Medulla oblongata (tissue), 1 donor: Measurements from ENCODE around the gene SNX9.

ENCODE experiments used
- DNase-seq: peaks from one replicate; pipeline ENCODE4 v3.0.0-alpha.2; 2015; ENCODE audit errors: extremely low spot score

Gene SNX9

DNA sequence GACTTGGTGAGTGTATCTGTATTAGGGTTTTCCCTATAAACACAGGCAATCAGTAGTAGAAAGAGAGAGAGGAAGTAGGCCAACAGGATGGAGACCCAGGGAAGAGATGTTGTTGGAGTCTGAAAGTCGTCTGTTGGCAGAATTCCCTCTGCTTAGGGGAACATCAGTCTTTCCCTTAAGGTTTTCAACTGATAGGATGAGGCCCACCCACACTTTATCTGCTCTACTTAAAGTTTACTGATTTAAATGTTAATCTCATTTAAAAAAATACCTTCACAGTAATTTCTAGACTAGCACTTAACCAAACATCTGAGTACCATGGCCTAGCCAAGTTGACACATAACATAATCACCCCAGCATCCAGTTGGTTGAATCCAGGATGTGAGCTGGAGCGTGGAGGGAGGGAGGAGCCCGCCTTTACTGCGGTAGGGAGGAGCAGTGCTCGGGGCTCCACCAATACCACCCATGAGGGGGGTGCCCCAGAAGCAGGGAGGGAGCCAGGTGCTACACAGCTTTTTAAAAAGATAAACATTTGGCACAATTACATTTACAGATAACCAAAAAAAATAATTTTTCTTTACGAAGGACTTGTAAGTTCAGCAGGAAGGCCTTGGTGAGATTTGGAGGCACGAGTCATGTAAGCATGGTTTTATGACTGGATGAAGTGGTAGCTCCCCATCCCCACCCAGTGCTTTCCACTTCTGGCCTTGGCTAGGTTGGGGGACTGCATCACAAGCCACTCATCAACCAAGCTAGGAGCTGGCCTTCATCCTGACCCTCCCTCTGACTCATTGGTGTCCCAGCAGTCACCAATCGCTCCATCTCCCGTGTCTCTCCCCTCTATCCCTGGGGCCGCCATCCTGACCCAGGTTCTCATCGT is 18.4 kb upstream of the SNX9 start:
- DNase-seq: no peak

DNA sequence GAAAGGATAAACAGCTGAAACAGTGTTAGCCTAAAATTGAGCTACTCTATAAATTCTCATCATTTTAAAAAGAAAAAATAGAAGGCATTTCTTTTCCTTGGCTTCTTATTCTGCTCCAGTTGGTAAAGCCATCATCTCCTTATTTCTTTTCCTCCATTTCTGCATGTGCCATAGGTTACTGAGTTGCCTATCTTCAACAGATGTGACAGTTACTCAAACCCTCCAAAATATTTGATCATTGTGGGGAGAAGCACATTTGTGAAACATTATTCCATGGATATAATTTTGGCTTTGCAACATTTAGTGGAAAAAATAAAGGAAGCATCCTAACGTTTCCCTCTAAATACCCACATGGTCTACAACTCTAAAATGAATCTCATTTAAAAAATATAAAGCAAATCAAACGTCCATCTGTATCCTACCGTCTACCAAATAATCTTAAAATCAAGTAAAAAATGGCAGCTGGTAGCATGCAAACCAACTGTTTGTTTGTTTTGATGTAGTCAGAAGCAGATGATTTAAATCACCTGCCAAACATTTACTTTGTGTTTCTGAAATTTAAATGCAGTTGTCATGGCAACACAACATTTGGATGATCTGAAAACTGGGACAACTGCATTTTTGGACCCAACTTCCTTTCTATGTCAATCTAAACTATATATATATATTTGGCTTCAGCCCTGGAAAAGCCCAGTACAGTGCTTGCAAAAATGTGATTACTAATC is 16.8 kb upstream of the SNX9 start:
- no peak for DNase-seq

DNA sequence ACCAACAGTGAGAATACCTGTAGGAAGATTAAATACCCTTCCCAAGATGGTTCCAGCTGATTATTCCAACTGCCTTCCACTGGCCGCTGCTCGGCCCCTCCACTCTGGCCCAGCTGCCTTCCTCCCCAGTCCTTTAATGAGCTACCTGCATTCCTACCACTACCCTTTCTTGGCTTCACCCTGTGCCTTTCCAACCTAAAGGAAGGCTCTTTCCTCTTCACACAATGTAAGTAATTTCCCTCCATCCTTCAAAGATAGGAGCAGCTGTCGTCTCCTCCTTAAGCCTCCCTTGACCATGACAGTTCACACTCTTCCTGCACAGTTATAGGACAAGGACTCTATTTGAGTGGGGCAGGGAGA is 16.2 kb upstream of the SNX9 start:
- no peak for DNase-seq

DNA sequence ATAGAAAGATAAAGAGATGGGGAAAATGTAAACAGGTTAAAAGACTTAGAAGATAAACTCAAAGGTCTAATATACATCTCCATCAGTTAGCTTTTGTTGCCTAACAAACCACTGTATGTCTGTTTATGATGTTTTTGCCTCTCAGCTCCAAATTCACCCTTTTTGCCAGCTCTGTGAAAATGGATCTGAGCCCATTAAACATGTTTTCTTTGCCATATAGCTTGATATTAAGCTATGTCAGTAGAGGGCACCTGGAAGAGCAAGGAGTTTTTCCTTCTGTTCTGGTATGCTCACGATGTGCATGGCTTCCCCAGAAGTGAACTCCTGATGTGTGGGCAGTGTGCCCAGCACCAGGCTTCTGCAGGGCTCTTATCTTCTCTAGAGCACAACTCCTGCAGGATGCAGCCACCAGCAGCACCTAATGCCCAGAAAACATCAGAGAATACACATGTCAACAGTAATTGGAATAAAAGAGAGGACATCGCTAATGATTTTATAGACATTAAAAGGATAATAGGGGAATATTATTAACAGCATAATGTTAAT is 14.6 kb upstream of the SNX9 start:
- no peak for DNase-seq

DNA sequence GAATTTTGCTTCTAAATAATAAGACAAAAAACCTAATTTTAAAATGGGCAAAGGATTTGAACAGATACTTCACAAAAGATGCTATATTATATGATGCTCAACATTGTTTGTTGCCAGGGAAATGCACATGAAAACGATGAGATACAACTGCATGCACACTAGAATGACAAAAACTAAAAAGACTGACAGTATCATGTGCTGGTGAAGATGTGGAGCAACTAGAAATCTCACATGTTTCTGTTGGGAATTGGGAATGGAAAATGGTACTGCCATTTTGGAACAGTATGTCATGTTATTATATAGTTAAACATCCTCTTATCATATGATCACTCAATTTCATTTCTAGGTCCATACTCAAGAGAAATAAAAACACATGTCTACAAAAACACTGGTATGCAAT is 13.4 kb upstream of the SNX9 start:
- DNase-seq: no peak

DNA sequence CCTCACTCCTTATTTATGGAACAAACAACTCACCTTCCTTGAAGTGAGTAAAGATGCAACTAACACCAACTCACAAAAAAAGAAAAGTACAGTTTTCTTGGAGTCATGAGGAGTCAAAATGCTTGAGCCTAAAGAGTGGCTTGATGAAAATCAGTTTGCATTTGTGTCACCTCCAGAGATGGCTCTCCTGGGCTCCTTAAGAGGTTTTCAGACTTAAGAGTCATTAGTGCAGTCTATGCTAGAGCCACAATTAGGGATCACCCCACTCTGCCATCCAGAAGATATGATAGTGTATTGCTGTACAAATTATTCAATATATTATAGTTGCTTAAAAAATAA is 11.9 kb upstream of the SNX9 start:
- no peak for DNase-seq

DNA sequence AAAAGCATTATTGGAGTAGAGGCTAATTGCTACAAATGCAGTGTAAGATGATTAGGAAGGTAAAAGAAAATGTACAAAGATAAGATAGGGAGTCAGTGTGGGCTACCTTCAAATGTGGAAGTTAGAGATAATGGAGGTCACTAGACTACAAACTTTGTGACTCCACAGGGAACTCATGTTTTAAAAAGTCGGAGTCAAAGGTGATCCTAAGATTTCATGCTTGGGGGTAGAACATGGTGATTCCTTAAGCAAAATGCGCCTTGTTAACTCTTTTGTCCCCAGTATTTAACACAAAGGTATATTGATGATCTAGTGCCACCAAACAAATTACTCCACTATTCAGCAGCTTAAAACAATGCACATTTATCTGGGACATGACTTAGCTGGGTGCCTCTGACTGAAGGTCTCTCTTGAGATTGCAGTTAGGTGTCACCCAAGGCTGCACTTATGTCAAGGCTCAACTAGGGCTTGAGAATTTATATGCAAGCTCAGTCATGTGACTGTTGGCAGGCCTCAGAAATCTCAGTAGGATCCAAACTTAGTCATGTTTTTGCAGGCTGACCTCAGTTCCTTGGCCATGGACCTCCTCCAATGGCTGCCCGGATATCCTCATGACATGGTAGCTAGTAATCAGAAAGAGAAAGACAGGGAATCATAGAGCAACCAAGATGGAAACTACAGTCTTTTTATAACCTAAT is 11.4 kb upstream of the SNX9 start:
- DNase-seq: no peak

DNA sequence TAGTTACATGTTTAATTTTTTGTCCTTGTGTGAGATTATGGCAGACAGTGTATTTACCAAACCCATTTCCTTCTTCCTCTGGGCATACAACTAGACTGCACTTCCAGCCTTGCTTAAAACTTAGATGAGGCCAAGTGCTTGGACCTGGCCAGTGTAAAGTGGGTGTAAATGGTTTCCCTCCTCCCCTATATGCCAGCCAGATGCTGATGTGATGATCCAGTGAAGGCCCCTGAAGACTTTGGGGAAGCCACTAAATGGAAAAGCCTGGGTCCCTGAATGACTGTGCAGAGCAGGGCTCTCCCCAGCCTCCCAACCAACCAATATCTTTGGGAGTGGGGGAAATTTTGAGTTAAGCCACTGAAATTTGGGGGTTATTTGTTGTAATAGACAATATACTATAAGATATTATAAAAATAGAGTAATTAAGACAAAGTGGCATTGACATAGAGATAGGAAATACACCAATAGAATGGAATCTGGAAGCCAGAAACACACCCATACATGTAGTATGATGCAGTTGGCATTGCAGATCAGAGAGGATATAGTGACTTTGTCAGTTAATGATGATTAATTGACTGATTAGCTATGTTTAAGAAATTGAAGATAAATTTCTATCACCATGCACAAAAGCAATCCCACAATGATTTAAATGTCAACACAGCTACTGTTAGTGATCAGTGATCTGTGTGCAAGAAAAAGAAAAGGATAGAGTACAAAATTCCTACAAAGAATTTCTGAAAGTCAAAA is 10.4 kb upstream of the SNX9 start:
- no peak for DNase-seq

DNA sequence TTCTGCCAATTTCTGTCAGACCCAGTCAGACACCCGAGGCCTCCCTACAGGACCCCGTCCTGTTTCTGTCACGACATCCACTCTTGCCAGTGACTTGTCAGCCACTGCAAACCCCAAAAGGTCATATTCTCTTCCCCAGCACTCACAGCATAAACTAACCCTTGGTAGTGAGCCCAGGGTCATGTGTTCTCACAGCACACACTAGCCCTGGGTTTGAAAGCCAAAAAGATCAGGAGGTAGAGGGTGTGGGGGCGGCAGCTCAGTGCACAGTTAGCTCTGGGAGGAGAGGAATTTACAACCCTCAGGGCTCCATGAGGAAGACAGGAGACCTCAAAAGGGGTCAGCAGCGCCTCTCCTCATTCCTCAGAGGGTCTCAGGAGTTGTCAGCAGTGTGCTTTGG is 9.9 kb upstream of the SNX9 start:
- DNase-seq: no peak

DNA sequence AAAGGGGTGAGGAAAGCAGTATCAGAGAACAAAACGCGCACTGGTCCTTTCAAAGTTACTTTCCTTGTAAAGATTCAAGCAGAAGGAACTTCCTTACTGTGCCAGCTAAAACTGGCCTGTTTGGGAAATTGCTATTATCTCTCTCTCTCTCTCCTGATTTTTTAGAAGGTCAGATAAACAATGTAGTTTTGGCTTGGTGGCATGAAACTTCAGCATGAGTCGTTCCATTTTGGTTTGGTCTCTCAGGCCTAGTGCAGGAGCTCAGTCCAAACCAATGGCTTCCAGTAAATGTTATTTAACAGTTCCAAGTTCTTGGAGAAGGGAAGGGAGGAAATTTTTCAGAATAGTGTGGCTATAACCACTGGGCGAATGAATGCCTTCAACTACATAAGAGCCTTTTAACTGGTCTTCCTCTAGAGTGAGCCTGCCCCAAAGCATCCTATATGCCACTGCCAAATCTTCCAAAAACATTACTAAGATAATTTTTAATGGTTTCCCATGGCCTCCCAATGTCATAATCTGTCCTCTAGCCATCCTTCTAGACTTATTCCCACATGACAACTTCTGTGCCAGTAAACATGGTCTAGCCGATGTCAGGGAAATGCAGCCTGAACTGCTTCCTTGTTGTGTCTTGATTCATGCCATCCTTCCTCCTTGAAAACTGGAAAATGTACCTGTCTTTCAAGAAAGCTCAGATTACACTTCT is 9.1 kb upstream of the SNX9 start:
- no peak for DNase-seq

DNA sequence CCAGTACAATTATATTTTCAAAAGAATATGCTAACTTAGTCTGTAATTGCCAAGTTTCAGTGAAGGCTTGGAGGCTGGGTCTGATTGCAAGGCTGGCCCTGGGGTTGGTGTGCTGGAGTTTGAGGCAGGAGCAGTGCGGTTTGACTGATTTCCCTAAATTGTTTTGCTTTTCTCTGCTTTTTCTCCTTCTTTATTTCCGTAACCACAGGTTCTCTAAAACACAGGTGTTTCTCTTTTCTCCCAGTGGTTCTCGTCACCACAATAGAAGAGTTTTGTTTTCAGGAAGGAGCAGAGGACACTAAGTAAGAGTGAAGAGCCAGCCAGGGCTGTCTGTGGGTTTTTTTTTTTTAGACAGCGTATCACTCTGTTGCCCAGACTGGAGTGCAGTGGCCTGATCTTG is 8.2 kb upstream of the SNX9 start:
- no peak for DNase-seq

DNA sequence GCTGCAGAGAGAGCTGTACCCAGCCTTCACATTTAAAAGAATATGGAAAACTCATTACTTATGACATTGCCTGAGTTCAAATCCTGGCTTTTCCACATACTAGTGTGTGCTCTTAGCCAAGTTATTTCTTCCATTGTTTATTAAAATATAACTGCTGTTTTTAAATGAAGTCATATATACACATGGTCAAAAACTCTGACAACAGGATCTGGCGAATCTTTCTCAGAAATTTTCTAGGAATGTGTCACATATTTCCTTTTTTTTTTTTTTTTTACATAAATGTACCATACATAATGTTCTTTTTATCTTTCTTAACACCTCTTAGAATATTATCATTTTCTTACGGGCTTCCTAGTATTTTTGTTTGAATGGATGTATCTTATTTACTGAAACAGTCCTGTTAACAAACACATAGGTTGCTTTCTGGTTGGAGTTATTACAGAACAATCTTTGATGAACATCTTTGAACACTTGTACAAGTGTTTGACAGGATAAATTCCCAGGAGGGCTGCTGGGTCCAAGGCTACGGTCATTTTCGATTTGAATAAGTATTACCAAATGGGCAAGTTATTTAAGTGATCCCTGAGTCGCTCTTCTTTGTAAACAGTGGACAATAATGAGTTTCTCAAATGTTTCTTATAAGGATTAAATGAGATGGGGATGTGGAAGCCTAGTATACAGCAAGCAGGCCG is 1.6 kb upstream of the SNX9 start:
- no peak for DNase-seq

DNA sequence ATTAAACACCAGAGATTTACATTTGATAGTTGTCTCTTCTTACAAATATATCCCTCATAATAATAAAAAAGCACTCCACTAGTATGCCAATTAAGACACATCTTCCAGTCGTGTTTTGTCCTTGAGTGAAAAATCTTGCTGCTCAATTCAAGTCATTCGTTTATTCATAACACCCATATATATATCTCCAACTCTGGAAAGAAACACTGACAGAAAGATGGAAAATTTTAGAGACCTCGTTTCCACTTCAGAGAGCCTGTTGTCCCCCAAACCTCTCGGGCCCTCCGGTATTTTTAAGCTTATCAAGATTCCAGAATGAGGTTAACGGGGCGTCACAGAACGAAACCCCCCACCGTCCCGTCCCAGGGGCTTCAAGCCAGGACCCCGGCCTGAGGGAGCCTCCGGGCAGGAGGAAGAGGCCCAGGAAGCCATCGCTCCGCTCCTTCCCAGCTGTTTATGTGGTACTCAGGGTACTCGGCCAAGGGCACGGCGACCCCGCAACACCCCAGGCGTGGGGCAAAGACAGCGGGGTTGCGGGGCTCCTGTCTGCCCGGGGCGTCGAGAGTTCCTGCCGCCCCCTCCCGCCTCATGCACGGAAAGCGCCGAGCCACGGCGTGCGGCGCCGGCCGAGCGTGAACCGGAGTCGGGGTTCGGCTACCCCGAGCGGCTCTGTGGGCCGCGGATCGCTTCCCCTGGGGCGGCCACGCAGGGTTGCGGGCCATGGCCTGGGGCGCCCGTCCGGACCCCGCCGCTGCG is 623 bp upstream of the SNX9 start:
- no peak for DNase-seq

DNA sequence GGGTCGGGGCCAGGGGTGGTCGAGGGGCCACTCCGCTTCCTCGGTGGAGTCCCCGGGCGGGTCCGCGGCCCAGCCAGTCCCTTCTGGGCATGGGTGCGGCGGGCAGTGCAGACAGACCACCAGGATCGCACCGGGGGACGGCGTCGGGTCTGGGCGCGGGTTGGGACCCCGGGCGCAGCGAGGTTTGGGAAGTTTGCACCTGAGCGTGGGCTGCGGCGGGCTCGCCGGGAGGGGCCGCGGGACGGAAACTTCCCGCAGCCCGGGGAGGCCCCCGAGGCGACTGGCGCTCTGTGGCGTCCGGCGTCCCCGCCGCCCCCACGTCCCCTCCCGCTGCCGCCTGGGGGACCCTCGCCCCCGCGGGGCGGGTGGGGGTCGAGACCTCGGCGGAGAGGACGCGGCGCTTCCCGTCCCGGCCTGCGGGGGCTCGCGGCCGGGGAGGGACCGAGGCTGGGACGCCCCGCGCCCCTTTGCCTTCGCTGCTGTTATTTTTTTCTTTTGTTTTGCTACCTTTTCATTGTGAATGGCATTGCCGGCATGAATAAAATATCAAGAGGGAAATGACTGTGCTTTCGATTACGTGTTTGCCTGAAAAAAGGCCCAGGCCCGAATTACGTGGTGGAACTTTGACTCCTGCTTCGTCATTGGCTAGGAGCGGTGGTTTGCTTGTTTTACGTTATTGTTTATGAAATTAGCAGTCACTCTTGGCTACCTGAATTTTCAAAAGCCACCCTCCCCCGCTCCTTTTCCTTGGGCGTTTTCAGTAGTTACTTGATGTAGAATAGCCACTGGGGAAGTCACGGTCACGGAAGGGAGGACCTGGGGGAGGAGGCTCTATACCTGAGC is 703 bp downstream of the SNX9 start:
- peak; percentile 61 for DNase-seq

DNA sequence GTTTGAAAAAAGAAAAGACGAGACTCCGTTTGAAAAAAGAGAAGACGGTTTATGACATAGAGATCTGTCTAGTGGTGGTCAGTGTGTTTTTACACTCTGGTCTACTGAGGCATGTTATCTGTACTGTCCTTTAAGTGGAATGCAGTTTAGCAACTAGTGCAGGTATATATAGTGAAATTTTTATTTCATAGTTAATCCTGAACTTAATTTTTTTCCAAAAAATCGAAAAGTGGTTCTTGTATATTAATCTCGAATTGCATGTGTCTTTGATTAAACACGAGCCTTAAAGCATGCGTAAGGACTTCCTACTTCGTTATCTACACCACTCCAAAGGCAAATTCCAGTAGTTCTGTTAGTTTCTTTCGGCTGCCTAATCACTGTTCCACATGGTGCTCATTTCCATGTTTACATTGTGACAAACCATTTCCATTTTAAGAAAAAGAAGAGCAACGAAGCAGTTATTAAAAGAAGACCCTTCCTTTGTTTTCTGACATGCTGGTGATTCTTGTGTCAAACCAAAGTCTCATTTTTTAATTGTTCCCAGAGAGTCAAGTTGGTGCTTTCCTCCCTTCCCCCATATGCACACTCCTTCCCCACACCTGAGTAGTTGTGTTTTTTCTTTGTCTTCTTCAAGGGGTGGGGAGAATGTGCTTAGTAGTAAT is 2.3 kb downstream of the SNX9 start:
- DNase-seq: no peak

DNA sequence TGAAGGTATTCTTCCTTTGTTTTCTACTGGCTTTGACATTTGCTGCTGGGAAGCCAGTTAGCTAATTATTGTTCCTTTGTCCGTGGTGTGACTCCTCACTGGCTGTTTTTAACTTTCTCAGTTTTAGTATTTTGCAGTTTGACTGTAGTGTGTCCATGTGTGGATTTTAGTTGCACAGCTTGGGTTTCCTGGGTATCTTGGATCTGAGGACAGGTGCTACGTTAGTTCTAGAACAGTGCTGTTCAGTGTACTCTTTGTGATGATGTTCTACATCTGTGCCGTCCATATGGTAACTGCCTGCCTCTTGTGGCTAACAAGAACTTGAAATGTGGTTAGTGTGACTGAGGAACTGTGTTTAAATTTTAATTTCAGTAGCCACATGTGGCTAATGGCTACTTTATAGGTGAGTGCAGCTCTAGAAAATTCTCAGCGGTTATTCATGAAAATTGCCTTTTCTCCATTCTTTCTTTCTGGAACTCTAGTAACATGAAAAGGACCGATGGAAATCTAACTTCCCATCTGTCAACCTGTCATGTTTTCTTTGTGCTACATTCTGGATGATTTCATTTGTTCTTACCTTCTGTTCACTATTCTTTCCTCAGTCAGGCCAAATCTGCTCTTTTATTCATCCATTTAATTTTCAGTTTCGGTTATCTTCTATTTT is 7.4 kb downstream of the SNX9 start:
- DNase-seq: peak; percentile 64

DNA sequence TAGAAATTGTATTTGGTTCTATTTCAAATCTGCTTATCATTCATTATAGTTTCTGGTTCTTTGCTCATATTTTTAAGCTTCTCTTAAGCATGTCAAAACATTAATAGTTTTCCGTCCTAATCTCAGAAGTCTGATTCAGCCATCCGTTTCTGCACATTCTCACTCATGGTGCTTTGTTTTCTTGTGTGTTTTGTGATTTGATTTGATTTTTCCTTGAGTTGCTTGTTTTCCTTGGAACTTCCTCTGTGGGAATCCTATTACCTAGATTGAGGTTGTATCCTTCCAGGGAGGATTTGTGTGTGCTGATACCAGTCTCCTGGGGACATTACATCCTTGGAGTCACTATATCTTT is 7.9 kb downstream of the SNX9 start:
- no peak for DNase-seq
